Measurements from ENCODE around the gene ATF3.

Gene ATF3

DNA sequence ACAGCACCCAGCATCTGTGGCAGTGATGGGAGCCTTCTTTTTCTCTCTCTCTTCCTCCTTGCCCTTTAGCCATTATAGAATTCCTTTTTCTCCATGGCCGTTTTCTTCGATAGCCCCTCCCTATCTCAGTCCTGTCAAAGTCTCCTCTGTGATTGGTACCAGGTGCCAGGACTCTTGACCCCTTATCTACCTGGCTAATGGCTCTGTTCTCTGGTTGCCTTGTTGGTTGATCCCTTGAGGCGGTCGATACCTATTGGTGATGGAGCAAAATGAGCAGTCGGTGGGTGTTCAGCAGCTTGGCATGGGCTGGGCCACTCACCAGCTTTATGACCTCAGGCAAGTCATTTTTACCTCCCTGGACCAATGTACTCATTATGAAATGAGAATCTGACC is 2.0 kb downstream of the ATF3 start:
- H3K4me2 ChIP-seq (ENCODE audit: low read length) = no peak overlapping the region
- no peaks in the 10 kb centered on the region for H3K9me3 ChIP-seq (ENCODE audit: low read length)
- H2AFZ ChIP-seq (ENCODE audit: low read length) = no peak overlapping the region
- no peaks in the 10 kb centered on the region; the same call in 1 of the 2 replicates for H3K27me3 ChIP-seq (ENCODE audit: insufficient read depth, low read length)
- no peak overlapping the region for H3K4me3 ChIP-seq (ENCODE audit: low read depth, low read length, poor library complexity, severe bottlenecking)
- peaks cover 21% of the 10 kb centered on the region for H3K4me1 ChIP-seq (ENCODE audit: insufficient read depth, low read length, severe bottlenecking)
- TF ChIP-seq EZH2 (IDR thresholded peaks at IDR 0.05; ENCODE audit: borderline replicate concordance, low read length) = no peak
- TF ChIP-seq, protein P1, sequence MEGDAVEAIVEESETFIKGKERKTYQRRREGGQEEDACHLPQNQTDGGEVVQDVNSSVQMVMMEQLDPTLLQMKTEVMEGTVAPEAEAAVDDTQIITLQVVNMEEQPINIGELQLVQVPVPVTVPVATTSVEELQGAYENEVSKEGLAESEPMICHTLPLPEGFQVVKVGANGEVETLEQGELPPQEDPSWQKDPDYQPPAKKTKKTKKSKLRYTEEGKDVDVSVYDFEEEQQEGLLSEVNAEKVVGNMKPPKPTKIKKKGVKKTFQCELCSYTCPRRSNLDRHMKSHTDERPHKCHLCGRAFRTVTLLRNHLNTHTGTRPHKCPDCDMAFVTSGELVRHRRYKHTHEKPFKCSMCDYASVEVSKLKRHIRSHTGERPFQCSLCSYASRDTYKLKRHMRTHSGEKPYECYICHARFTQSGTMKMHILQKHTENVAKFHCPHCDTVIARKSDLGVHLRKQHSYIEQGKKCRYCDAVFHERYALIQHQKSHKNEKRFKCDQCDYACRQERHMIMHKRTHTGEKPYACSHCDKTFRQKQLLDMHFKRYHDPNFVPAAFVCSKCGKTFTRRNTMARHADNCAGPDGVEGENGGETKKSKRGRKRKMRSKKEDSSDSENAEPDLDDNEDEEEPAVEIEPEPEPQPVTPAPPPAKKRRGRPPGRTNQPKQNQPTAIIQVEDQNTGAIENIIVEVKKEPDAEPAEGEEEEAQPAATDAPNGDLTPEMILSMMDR (IDR thresholded peaks at IDR 0.05; ENCODE audit: low read length) = no peak
- H3K27ac ChIP-seq (ENCODE audit: low read depth, low read length, poor library complexity, severe bottlenecking) = no peak overlapping the region
- H3F3A ChIP-seq (ENCODE audit: insufficient read depth, low read length) = no peaks in the 10 kb centered on the region
- H3K79me2 ChIP-seq (ENCODE audit: insufficient read depth, low read length) = no peaks in the 10 kb centered on the region
- no peaks in the 10 kb centered on the region for H3K9me2 ChIP-seq (ENCODE audit: low read depth, low read length)
- no peaks in the 10 kb centered on the region for H4K20me1 ChIP-seq (ENCODE audit: insufficient read depth, low read length)
- H3K36me3 ChIP-seq (ENCODE audit: insufficient read depth, low read length) = no peaks in the 10 kb centered on the region
- no peak overlapping the region for H3K9ac ChIP-seq (ENCODE audit: low read length)

DNA sequence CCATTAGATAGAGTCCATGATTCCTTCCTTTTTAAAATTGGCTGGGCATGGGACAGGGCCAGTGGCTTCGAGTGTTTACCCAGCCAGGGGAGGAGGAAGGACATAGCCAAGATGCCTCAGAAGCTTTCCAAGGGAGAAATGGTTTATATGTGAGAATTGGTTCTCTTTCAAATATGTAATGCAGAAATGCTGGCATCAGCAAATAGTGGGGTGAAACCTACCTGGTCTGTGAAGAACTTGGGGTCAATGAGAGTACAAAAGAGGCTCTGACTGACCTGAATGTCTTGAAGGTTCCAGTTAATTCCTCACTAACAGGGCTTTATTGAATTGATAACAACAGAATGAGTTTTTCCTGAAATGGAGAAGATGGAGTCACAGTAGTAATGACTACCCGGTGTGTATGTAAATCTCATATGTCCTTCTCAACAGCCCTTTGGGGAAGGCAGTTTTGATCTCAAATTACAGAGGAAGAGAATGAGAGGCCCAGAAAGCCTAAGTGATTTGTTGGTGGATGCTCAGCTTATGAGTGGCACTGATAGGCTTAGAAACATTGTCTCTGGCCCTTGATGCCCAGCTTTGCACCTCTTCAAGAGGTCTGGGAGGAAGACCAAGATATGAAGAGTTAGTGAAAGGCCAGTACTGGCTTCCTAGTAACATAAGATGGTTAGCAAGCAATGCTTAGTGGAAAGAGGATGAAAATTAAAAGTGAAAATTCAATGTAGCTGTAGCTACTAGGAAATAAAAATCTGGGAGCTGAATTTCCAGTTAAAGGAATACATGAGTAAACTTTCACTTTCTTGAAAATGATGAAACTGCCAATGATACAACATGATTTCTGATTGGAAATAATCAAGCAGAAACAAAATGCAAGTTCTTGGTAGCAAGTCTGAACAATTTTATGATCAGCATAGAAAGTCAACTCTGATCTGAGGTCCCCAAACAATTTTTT is 2.7 kb downstream of the ATF3 start:
- TF ChIP-seq, protein P1 (IDR thresholded peaks at IDR 0.05; ENCODE audit: low read length) = no peak
- TF ChIP-seq EZH2 (IDR thresholded peaks at IDR 0.05; ENCODE audit: borderline replicate concordance, low read length) = no peak
- Histone ChIP-seq H3K9ac (ENCODE audit: low read length) (no peak overlapping the region), H3K79me2 (ENCODE audit: insufficient read depth, low read length) (no peaks in the 10 kb centered on the region), H3K27me3 (ENCODE audit: insufficient read depth, low read length) (no peaks in the 10 kb centered on the region; the same call in 1 of the 2 replicates), H4K20me1 (ENCODE audit: insufficient read depth, low read length) (no peaks in the 10 kb centered on the region), H3F3A (ENCODE audit: insufficient read depth, low read length) (no peaks in the 10 kb centered on the region), H3K4me3 (ENCODE audit: low read depth, low read length, poor library complexity, severe bottlenecking) (no peak overlapping the region), H3K9me2 (ENCODE audit: low read depth, low read length) (no peaks in the 10 kb centered on the region), H2AFZ (ENCODE audit: low read length) (no peak overlapping the region), H3K9me3 (ENCODE audit: low read length) (no peaks in the 10 kb centered on the region), H3K4me1 (ENCODE audit: insufficient read depth, low read length, severe bottlenecking) (peaks cover 21% of the 10 kb centered on the region), H3K27ac (ENCODE audit: low read depth, low read length, poor library complexity, severe bottlenecking) (no peak overlapping the region), H3K36me3 (ENCODE audit: insufficient read depth, low read length) (no peaks in the 10 kb centered on the region), H3K4me2 (ENCODE audit: low read length) (no peak overlapping the region)

DNA sequence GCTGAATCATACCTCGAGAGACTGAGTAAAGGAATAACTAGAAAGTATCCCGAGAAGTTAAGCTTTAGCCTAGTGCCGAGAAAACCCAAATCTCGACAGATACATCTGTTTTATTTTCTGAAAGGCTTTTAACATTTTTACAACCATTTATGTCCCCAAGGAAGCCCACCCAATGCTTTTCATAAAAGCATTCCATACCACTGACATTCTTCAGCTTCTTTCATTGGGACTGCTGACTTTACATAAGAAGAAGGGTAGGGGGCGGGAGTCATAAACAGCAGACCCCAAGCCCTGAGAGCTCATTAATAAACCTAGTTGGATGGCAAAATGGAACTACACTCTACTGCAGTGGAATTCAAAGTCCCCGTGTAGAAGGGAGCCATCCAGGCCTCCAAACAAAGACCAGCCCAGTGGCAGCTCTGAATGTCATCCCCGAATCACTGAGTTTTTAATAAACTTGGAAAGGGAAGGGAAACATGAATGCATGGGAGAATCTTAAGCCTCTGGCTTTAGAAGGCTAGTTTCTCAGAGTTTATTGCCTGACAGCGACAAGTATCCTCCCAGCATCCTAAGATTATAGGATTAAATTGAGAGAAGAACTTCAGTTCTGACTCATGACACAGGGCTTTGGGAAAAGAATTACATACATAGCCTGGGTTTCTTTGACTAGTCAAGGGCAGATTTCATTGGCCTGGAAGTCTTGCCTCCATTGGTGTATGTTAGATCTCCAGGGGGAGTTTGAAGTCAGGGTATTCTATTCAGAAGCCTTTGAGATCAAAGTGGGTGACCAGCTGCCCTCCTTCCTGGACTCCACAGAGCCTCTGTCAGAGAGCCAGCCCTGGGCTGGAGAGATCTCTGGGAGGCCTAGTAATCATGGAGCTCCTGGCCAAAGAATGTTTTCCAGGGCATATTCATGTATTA is 3.7 kb downstream of the ATF3 start:
- Histone ChIP-seq H4K20me1 (ENCODE audit: insufficient read depth, low read length) (no peaks in the 10 kb centered on the region), H3K9ac (ENCODE audit: low read length) (no peak overlapping the region), H3K79me2 (ENCODE audit: insufficient read depth, low read length) (no peaks in the 10 kb centered on the region), H3K36me3 (ENCODE audit: insufficient read depth, low read length) (no peaks in the 10 kb centered on the region), H2AFZ (ENCODE audit: low read length) (no peak overlapping the region), H3F3A (ENCODE audit: insufficient read depth, low read length) (no peaks in the 10 kb centered on the region), H3K9me3 (ENCODE audit: low read length) (no peaks in the 10 kb centered on the region), H3K27me3 (ENCODE audit: insufficient read depth, low read length) (no peaks in the 10 kb centered on the region; the same call in 1 of the 2 replicates), H3K4me3 (ENCODE audit: low read depth, low read length, poor library complexity, severe bottlenecking) (no peak overlapping the region), H3K4me1 (ENCODE audit: insufficient read depth, low read length, severe bottlenecking) (peaks cover 13% of the 10 kb centered on the region), H3K9me2 (ENCODE audit: low read depth, low read length) (no peaks in the 10 kb centered on the region), H3K4me2 (ENCODE audit: low read length) (no peak overlapping the region), H3K27ac (ENCODE audit: low read depth, low read length, poor library complexity, severe bottlenecking) (no peak overlapping the region)
- TF ChIP-seq EZH2 (IDR thresholded peaks at IDR 0.05; ENCODE audit: borderline replicate concordance, low read length) = no peak

Measured in OCI-LY1 (cell line).